GM12878 (cell line): ENCODE measurements around the gene EMILIN3. TPM values are rescaled to one million over a fixed set of nuclear protein-coding genes. Genes with fewer than 3 reads are reported as not detected.

Experiments used
- ATAC-seq: fragments of 200-7000 bp; cut with Tn5 transposase; 3 replicates; pipeline ENCODE4 v1.9.1; 2020; ENCODE audit warnings: mild to moderate bottlenecking, moderate library complexity
- BruUV-seq: library from RNA; stranded (reverse); fragments of 400-500 nt; replicated peaks from 2 replicates; lab custom pipeline; 2021; lab: Mats Ljungman, UMichigan
- CTCF ChIA-PET: fragments of 300-600 bp; sonication (Branson Sonifier 250); formaldehyde crosslinking; extraction: SDS; loops from one replicate; lab custom pipeline; 2021; ENCODE audit warnings: inconsistent platforms; lab: Yijun Ruan, JAX
- POLR2A ChIA-PET: fragments of 350-600 bp; formaldehyde crosslinking; extraction: SDS; loops from one replicate; lab custom pipeline; 2021; ENCODE audit warnings: inconsistent platforms; lab: Charles Lee
- RAD21 ChIA-PET: fragments of 300-600 bp; sonication (Branson Sonifier 250); formaldehyde crosslinking; loops from one replicate; lab custom pipeline; 2023; ENCODE audit warnings: antibody characterized with exemption; ENCODE audit not compliant: unreplicated experiment; lab: Charles Lee
- SMC1A ChIA-PET: fragments of 300-600 bp; sonication (Branson Sonifier 250); formaldehyde crosslinking; loops from one replicate; lab custom pipeline; 2023; ENCODE audit not compliant: unreplicated experiment, uncharacterized antibody; lab: Charles Lee
- DNase-seq: peaks from one replicate; pipeline ENCODE4 v3.0.0-alpha.2; 2011; ENCODE audit warnings: low read depth, low spot score
- FAIRE-seq: peaks from 3 replicates; lab custom pipeline; 2011; peaks lifted over from hg19 to GRCh38; lab: Jason Lieb, UNC
- H2AFZ ChIP-seq: 2 replicates; pipeline ENCODE4 v1.6.0; 2011; ENCODE audit warnings: low read depth, low read length, control low read depth; ENCODE audit not compliant: control insufficient read depth
- H3K27ac ChIP-seq: 2 replicates; pipeline ENCODE4 v1.5.1; 2011; ENCODE audit warnings: control low read depth; ENCODE audit not compliant: control insufficient read depth, insufficient read depth
- H3K27me3 ChIP-seq, 2 experiments: replicated peaks in 1 of 2; 2 replicates each; pipeline versions ENCODE4 v1.6.0 to v1.6.1; 2011; ENCODE audit warnings: low read length in 1 of 2; ENCODE audit not compliant: control insufficient read depth in 2 of 2, insufficient read depth in 2 of 2
- H3K36me3 ChIP-seq, 2 experiments: 2 replicates each; pipeline ENCODE4 v1.5.1; 2011; ENCODE audit warnings: low read length in 1 of 2; ENCODE audit not compliant: control insufficient read depth in 2 of 2, insufficient read depth in 2 of 2
- H3K4me1 ChIP-seq: 2 replicates; pipeline ENCODE4 v1.6.1; 2011; ENCODE audit warnings: mild to moderate bottlenecking, low read length, moderate library complexity, mixed read lengths; ENCODE audit not compliant: control insufficient read depth, insufficient read depth
- H3K4me2 ChIP-seq: 2 replicates; pipeline ENCODE4 v1.6.0; 2011; ENCODE audit warnings: control low read depth; ENCODE audit not compliant: control insufficient read depth, insufficient read depth
- H3K4me3 ChIP-seq: fragments of 200-600 bp; sonication (generic); 2 replicates; pipeline ENCODE4 v1.5.1; 2016
- H3K79me2 ChIP-seq: 2 replicates; pipeline ENCODE4 v1.6.0; 2011; ENCODE audit warnings: low read length; ENCODE audit not compliant: control insufficient read depth, insufficient read depth
- H3K9ac ChIP-seq: 2 replicates; pipeline ENCODE4 v1.8.0; 2011; ENCODE audit warnings: low read length, control low read depth, mixed read lengths; ENCODE audit not compliant: control insufficient read depth, insufficient read depth
- H3K9me3 ChIP-seq: replicated peaks from 3 replicates; pipeline ENCODE4 v1.5.1; 2011; ENCODE audit warnings: mild to moderate bottlenecking, low read length; ENCODE audit not compliant: control insufficient read depth, insufficient read depth
- H4K20me1 ChIP-seq: 2 replicates; pipeline ENCODE4 v1.6.0; 2011; ENCODE audit not compliant: control insufficient read depth, insufficient read depth
- CBX5 ChIP-seq: sonication (generic); IDR thresholded peaks from 2 replicates; pipeline ENCODE4 v1.6.1; 2016; ENCODE audit warnings: low read depth, moderate library complexity, mild to moderate bottlenecking, inconsistent platforms
- CEBPZ ChIP-seq: fragments of 150-350 bp; IDR thresholded peaks from 2 replicates; pipeline ENCODE4 v1.6.1; 2016; ENCODE audit warnings: low read depth, low read length
- CHD2 ChIP-seq: IDR thresholded peaks from 2 replicates; pipeline ENCODE4 v1.6.1; 2011; ENCODE audit warnings: low read depth, low read length, improper control_type of control experiment, borderline replicate concordance
- CREM ChIP-seq: IDR thresholded peaks from 2 replicates; pipeline ENCODE4 v1.6.1; 2014; ENCODE audit warnings: antibody characterized with exemption, low read depth
- JUNB ChIP-seq: IDR thresholded peaks from 2 replicates; pipeline ENCODE4 v1.6.1; 2016; ENCODE audit warnings: antibody characterized with exemption, mild to moderate bottlenecking
- SMAD5 ChIP-seq: IDR thresholded peaks from 2 replicates; pipeline ENCODE4 v1.6.1; 2016; ENCODE audit warnings: antibody characterized with exemption, low read depth
- SP1 ChIP-seq: IDR thresholded peaks from one replicate; pipeline ENCODE4 v1.6.1; 2011; ENCODE audit warnings: low read depth, low read length
- USF2 ChIP-seq: IDR thresholded peaks from 2 replicates; pipeline ENCODE4 v1.6.1; 2011; ENCODE audit warnings: low read depth, low read length, improper control_type of control experiment, borderline replicate concordance
- ZBED1 ChIP-seq: IDR thresholded peaks from 2 replicates; pipeline ENCODE4 v1.6.1; 2016; ENCODE audit warnings: borderline replicate concordance
- ZBTB4 ChIP-seq: fragments of 450-650 bp; formaldehyde crosslinking; IDR thresholded peaks from 2 replicates; pipeline ENCODE4 v1.4.0; 2022; ENCODE audit warnings: mild to moderate bottlenecking, moderate library complexity
- WGBS: methylation state at CpG from one replicate; pipeline ENCODE4 v1.1.6; 2016; ENCODE audit warnings: low lambda C conversion rate; ENCODE audit not compliant: insufficient replicate concordance, insufficient coverage; ENCODE audit errors: missing lambda C conversion rate; 5-methylcytosine and 5-hydroxymethylcytosine counted together
- in situ Hi-C: fragments of 300-500 bp; cut with MboI; formaldehyde crosslinking; loops from 9 replicates; pipeline ENCODE4 v1.14.3; 2018; ENCODE audit warnings: mixed read lengths
- intact Hi-C: fragments of 100-400 bp; cut with micrococcal nuclease; formaldehyde crosslinking; loops from one replicate; pipeline ENCODE4 v1.14.2; 2022; ENCODE audit not compliant: unreplicated experiment
- polyA plus RNA-seq, 11 experiments: library from polyadenylated mRNA; depleted of rRNA in 4 of 11; unstranded in 6 of 11; stranded (reverse) in 5 of 11; fragments of >200 nt; fragmentation: Nextera tagmentation in 4 of 11; fragmentation: Illumina TruSeq in 1 of 11; extraction: Ambion mirVana in 4 of 11; extraction: Trizol in 1 of 11; gene quantifications; 1 replicate in 1 of 11; 2 replicates in 10 of 11; pipeline versions ENCODE4 v1.2.1 to v1.2.3, GENCODE V29; 2011 to 2016; ENCODE audit warnings: inconsistent platforms in 2 of 11, missing spikeins in 2 of 11, low read depth in 1 of 11
- total RNA-seq, 4 experiments: library from RNA; depleted of rRNA in 3 of 4; stranded (reverse); fragments of >200 nt in 3 of 4; fragmentation: Illumina TruSeq in 1 of 4; extraction: Trizol in 1 of 4; gene quantifications; 2 replicates each; pipeline versions ENCODE4 v1.2.1 to v1.2.3, GENCODE V29; 2013 to 2021
- TF ChIP-seq, protein P1 (sequence below): IDR thresholded peaks from 2 replicates; pipeline ENCODE4 v1.6.1; 2011; ENCODE audit warnings: borderline replicate concordance, low read depth, mild to moderate bottlenecking, moderate library complexity, low read length; ENCODE audit not compliant: insufficient read depth, poor library complexity, severe bottlenecking
- TF ChIP-seq, protein P2 (sequence below): fragments of 450-650 bp; IDR thresholded peaks from 2 replicates; pipeline ENCODE4 v1.6.1; 2017; ENCODE audit warnings: antibody characterized with exemption, mild to moderate bottlenecking, moderate library complexity

The EMILIN3 gene
- total and polyA plus RNA-seq, 10 of the 15 experiments (the other 5 are each of a cell fraction or from before 2014, with no cell fraction given): not detected

GRCh38 chr20:41362748-41363140 lies 3.9 kb downstream of the EMILIN3 start:
- Histone ChIP-seq H3K4me3 (no peak overlapping the region), H3K9ac (no peak overlapping the region), H3K27me3 (peaks cover 0 to 13% of the 10 kb centered on the region in 2 experiments), H4K20me1 (no peaks in the 10 kb centered on the region), H3K9me3 (no peaks in the 10 kb centered on the region), H2AFZ (no peak overlapping the region), H3K79me2 (no peaks in the 10 kb centered on the region), H3K4me1 (no peaks in the 10 kb centered on the region), H3K36me3 (no peaks in the 10 kb centered on the region), H3K4me2 (no peak overlapping the region), H3K27ac (no peak overlapping the region)
- ChIA-PET CTCF (no interaction called here), SMC1A (no interaction called here), RAD21 (no interaction called here), POLR2A (interaction anchor here (0.7 kb wide), 1 partner anchor 95 kb away, joined by 4 read pairs; no protein-coding TSS in a partner anchor)
- 45% methylated on average over 5 of the region's 5 CpGs for WGBS
- ATAC-seq (no peak), FAIRE-seq (no peak), DNase-seq (no peak)
- intact Hi-C loops: no loop called here
- BruUV-seq: no TSS peak
- in situ Hi-C loops: no loop called here
- no peak for TF ChIP-seq USF2
- TF ChIP-seq, protein P1, sequence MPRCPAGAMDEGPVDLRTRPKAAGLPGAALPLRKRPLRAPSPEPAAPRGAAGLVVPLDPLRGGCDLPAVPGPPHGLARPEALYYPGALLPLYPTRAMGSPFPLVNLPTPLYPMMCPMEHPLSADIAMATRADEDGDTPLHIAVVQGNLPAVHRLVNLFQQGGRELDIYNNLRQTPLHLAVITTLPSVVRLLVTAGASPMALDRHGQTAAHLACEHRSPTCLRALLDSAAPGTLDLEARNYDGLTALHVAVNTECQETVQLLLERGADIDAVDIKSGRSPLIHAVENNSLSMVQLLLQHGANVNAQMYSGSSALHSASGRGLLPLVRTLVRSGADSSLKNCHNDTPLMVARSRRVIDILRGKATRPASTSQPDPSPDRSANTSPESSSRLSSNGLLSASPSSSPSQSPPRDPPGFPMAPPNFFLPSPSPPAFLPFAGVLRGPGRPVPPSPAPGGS: no peak
- no peak for TF ChIP-seq ZBTB4 (CRISPR knock-in tag)
- TF ChIP-seq SP1: no peak
- TF ChIP-seq ZBED1: no peak
- no peak for TF ChIP-seq JUNB
- TF ChIP-seq SMAD5: no peak
- TF ChIP-seq CREM: no peak
- TF ChIP-seq CHD2: no peak
- no peak for TF ChIP-seq CEBPZ
- TF ChIP-seq CBX5: no peak
- TF ChIP-seq, protein P2, sequence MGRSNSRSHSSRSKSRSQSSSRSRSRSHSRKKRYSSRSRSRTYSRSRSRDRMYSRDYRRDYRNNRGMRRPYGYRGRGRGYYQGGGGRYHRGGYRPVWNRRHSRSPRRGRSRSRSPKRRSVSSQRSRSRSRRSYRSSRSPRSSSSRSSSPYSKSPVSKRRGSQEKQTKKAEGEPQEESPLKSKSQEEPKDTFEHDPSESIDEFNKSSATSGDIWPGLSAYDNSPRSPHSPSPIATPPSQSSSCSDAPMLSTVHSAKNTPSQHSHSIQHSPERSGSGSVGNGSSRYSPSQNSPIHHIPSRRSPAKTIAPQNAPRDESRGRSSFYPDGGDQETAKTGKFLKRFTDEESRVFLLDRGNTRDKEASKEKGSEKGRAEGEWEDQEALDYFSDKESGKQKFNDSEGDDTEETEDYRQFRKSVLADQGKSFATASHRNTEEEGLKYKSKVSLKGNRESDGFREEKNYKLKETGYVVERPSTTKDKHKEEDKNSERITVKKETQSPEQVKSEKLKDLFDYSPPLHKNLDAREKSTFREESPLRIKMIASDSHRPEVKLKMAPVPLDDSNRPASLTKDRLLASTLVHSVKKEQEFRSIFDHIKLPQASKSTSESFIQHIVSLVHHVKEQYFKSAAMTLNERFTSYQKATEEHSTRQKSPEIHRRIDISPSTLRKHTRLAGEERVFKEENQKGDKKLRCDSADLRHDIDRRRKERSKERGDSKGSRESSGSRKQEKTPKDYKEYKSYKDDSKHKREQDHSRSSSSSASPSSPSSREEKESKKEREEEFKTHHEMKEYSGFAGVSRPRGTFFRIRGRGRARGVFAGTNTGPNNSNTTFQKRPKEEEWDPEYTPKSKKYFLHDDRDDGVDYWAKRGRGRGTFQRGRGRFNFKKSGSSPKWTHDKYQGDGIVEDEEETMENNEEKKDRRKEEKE: no peak
